ENCODE results near the gene AMPD3.

AMPD3 gene

DNA sequence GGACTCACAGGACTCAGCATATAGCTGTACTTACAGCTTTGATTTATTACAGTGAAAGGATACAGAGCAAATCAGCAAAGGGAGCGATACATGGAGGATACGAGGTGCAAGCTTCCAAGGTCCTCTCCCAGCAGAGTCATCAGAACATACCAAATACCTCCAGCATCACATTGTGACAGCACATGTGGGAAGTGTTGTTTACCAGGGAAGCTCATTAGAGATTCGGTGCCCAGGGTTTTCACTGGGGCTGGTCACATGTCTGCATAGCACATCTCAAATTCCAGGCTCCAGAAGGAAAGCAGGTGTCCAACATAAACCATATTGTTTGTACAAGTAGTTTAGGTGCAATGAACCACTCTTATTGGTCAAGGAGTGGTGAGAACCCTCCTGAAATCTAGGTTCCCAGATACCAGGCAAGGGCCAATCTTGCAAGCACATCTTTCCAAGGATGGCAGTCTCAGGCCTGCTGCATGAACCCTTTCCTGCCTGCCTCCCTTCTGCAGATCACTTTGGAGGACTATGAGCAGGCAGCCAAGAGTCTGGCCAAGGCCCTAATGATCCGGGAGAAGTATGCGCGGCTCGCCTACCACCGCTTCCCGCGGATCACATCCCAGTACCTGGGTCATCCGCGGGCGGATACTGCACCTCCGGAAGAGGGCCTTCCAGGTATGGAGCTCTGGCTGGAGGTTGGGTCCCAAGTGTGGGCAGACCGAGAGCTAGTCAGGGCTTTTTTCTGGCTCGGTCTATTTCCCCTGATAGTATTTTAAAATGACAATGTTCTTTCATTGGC is 26.7 kb downstream of the AMPD3 start:
- H3K36me3 Mint-ChIP-seq (ENCODE audit: low read depth) = peaks cover 27% of the 10 kb centered on the region
- no peak for DNase-seq (ENCODE audit: low spot score)
- no peak overlapping the region for H3K27ac Mint-ChIP-seq
- H3K9me3 Mint-ChIP-seq = no peaks in the 10 kb centered on the region
- no peaks in the 10 kb centered on the region for H3K27me3 Mint-ChIP-seq (ENCODE audit: low read depth)
- no peak overlapping the region for H3K4me3 Mint-ChIP-seq
- no peaks in the 10 kb centered on the region for H3K4me1 Mint-ChIP-seq (ENCODE audit: low read depth)

DNA sequence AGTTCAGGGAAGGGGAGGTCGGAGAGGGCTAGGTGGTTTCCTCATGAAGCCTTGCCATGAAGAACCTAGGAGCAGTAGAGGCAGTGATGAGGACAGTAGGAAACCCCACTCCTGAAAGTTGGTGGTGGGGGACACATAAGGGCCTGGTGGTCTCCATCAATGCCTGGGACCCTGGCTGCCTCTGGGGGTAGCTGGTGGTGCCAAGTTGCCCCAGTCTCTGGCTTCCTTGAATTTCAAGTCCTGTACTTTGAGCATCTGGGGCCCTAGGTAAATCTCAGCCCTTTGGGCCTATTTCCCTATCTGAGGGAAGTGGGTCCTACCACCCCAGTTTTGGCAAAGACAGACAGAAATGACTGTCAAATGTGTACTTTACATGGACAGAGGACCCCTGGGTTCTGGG is 28.1 kb downstream of the AMPD3 start:
- Mint-ChIP-seq H3K27me3 (ENCODE audit: low read depth) (no peaks in the 10 kb centered on the region), H3K4me3 (no peak overlapping the region), H3K9me3 (no peaks in the 10 kb centered on the region), H3K27ac (no peak overlapping the region), H3K36me3 (ENCODE audit: low read depth) (peaks cover 30% of the 10 kb centered on the region), H3K4me1 (ENCODE audit: low read depth) (peaks cover 3% of the 10 kb centered on the region)
- DNase-seq (ENCODE audit: low spot score) = no peak

DNA sequence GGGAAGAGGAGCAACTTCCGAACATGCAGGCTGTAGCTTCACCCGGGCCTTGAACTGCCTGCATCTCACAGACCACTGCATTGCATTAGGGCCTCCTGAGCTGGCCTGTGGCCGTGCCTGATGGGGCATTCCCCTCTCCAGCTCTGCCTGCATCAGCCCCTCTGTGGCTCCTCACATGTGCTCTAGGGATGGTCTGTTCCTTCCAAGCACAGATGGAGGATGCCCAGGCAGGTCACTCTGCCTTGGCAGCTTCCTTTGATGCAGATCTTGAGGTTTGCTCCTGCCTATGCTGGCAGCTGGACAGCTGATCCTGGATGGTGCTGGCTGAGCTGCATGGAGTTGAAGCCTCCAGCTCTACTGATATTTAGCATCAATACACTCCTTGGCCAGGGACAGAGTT is 28.5 kb downstream of the AMPD3 start:
- H3K4me3 Mint-ChIP-seq = no peak overlapping the region
- no peaks in the 10 kb centered on the region for H3K27me3 Mint-ChIP-seq (ENCODE audit: low read depth)
- peaks cover 8% of the 10 kb centered on the region for H3K4me1 Mint-ChIP-seq (ENCODE audit: low read depth)
- H3K9me3 Mint-ChIP-seq = no peaks in the 10 kb centered on the region
- DNase-seq (ENCODE audit: low spot score) = no peak
- H3K27ac Mint-ChIP-seq = no peak overlapping the region
- peaks cover 30% of the 10 kb centered on the region for H3K36me3 Mint-ChIP-seq (ENCODE audit: low read depth)

- H3K27me3 Mint-ChIP-seq (ENCODE audit: low read depth) = no peaks in the 10 kb centered on the region
- H3K4me1 Mint-ChIP-seq (ENCODE audit: low read depth) = peaks cover 9% of the 10 kb centered on the region
- H3K9me3 Mint-ChIP-seq = no peaks in the 10 kb centered on the region
- no peak overlapping the region for H3K27ac Mint-ChIP-seq
- no peak for DNase-seq (ENCODE audit: low spot score)
- H3K4me3 Mint-ChIP-seq = no peak overlapping the region
- H3K36me3 Mint-ChIP-seq (ENCODE audit: low read depth) = peaks cover 28% of the 10 kb centered on the region
These were observed 29.6 kb downstream of the AMPD3 start for GRCh38 chr11:10484461-10485180.

- Mint-ChIP-seq H3K4me3 (no peak overlapping the region), H3K27me3 (ENCODE audit: low read depth) (no peaks in the 10 kb centered on the region), H3K27ac (no peak overlapping the region), H3K36me3 (ENCODE audit: low read depth) (peaks cover 27% of the 10 kb centered on the region), H3K4me1 (ENCODE audit: low read depth) (peaks cover 9% of the 10 kb centered on the region), H3K9me3 (no peaks in the 10 kb centered on the region)
- DNase-seq (ENCODE audit: low spot score) = no peak
These were observed 30.6 kb downstream of the AMPD3 start for GRCh38 chr11:10485646-10486045.

- Mint-ChIP-seq H3K4me1 (ENCODE audit: low read depth) (peaks cover 9% of the 10 kb centered on the region), H3K36me3 (ENCODE audit: low read depth) (peaks cover 29% of the 10 kb centered on the region), H3K4me3 (no peak overlapping the region), H3K9me3 (no peaks in the 10 kb centered on the region), H3K27me3 (ENCODE audit: low read depth) (no peaks in the 10 kb centered on the region), H3K27ac (no peak overlapping the region)
- no peak for DNase-seq (ENCODE audit: low spot score)
These were observed 31.2 kb downstream of the AMPD3 start for GRCh38 chr11:10486161-10486840.

- Mint-ChIP-seq H3K9me3 (no peaks in the 10 kb centered on the region), H3K27ac (no peak overlapping the region), H3K27me3 (ENCODE audit: low read depth) (no peaks in the 10 kb centered on the region), H3K4me3 (no peak overlapping the region), H3K4me1 (ENCODE audit: low read depth) (peaks cover 9% of the 10 kb centered on the region), H3K36me3 (ENCODE audit: low read depth) (peaks cover 30% of the 10 kb centered on the region)
- no peak for DNase-seq (ENCODE audit: low spot score)
These were observed 32.1 kb downstream of the AMPD3 start for GRCh38 chr11:10487002-10487647.

- H3K9me3 Mint-ChIP-seq = no peaks in the 10 kb centered on the region
- DNase-seq (ENCODE audit: low spot score) = no peak
- H3K27ac Mint-ChIP-seq = peak overlapping the region; percentile 52
- H3K4me3 Mint-ChIP-seq = no peak overlapping the region
- no peaks in the 10 kb centered on the region for H3K27me3 Mint-ChIP-seq (ENCODE audit: low read depth)
- peaks cover 9% of the 10 kb centered on the region for H3K4me1 Mint-ChIP-seq (ENCODE audit: low read depth)
- peaks cover 40% of the 10 kb centered on the region for H3K36me3 Mint-ChIP-seq (ENCODE audit: low read depth)
These were observed 33.3 kb downstream of the AMPD3 start for GRCh38 chr11:10488121-10488933.

GRCh38 chr11:10488934-10489691 is 34.0 kb downstream of the AMPD3 start:
- DNase-seq (ENCODE audit: low spot score) = no peak
- H3K36me3 Mint-ChIP-seq (ENCODE audit: low read depth) = peaks cover 42% of the 10 kb centered on the region
- H3K4me1 Mint-ChIP-seq (ENCODE audit: low read depth) = peaks cover 9% of the 10 kb centered on the region
- H3K9me3 Mint-ChIP-seq = no peaks in the 10 kb centered on the region
- H3K27ac Mint-ChIP-seq = peak overlapping the region; percentile 26
- no peaks in the 10 kb centered on the region for H3K27me3 Mint-ChIP-seq (ENCODE audit: low read depth)
- H3K4me3 Mint-ChIP-seq = no peak overlapping the region

- Mint-ChIP-seq H3K4me1 (ENCODE audit: low read depth) (peaks cover 9% of the 10 kb centered on the region), H3K36me3 (ENCODE audit: low read depth) (peaks cover 41% of the 10 kb centered on the region), H3K4me3 (no peak overlapping the region), H3K9me3 (no peaks in the 10 kb centered on the region), H3K27ac (no peak overlapping the region), H3K27me3 (ENCODE audit: low read depth) (no peaks in the 10 kb centered on the region)
- no peak for DNase-seq (ENCODE audit: low spot score)
These were observed 35.0 kb downstream of the AMPD3 start for GRCh38 chr11:10490032-10490397.

- H3K27ac Mint-ChIP-seq = no peak overlapping the region
- no peak overlapping the region for H3K4me3 Mint-ChIP-seq
- H3K27me3 Mint-ChIP-seq (ENCODE audit: low read depth) = no peaks in the 10 kb centered on the region
- H3K9me3 Mint-ChIP-seq = no peaks in the 10 kb centered on the region
- no peak for DNase-seq (ENCODE audit: low spot score)
- H3K4me1 Mint-ChIP-seq (ENCODE audit: low read depth) = peaks cover 9% of the 10 kb centered on the region
- peaks cover 40% of the 10 kb centered on the region for H3K36me3 Mint-ChIP-seq (ENCODE audit: low read depth)
These were observed 35.6 kb downstream of the AMPD3 start for GRCh38 chr11:10490398-10491241.

DNA sequence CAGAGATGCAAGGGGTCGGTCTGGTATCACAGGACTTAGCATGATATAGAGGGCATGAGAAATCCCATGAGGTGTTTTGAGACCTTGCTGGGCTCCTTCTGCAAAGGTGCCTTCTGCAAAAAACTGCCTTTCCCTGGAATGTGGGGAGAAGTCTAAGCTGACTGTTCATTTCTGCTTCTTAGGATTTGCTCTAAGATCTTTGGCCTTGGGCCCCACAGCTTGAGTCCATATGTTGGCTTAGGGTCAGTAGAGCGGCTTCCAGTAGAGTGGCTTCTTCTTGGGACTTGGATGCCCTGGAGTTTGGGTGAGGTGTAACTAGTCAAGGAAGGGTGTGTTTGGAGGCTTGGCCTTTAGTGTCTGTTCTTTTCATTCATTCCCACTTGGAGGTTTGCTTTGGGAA is 37.0 kb downstream of the AMPD3 start:
- peaks cover 35% of the 10 kb centered on the region for H3K36me3 Mint-ChIP-seq (ENCODE audit: low read depth)
- DNase-seq (ENCODE audit: low spot score) = no peak
- H3K27me3 Mint-ChIP-seq (ENCODE audit: low read depth) = no peaks in the 10 kb centered on the region
- H3K4me3 Mint-ChIP-seq = no peak overlapping the region
- peaks cover 9% of the 10 kb centered on the region for H3K4me1 Mint-ChIP-seq (ENCODE audit: low read depth)
- H3K9me3 Mint-ChIP-seq = no peaks in the 10 kb centered on the region
- H3K27ac Mint-ChIP-seq = no peak overlapping the region
